Measurements from ENCODE around the gene CD200.

Gene CD200

GRCh38 chr3:112333002-112333380, at the start of gene CD200:
Gene CD200, plus strand, starts transcription at chr3:112333156. Its CDS starts 57 bp downstream, at chr3:112333213.
- peak; percentile 53 for DNase-seq

DNA sequence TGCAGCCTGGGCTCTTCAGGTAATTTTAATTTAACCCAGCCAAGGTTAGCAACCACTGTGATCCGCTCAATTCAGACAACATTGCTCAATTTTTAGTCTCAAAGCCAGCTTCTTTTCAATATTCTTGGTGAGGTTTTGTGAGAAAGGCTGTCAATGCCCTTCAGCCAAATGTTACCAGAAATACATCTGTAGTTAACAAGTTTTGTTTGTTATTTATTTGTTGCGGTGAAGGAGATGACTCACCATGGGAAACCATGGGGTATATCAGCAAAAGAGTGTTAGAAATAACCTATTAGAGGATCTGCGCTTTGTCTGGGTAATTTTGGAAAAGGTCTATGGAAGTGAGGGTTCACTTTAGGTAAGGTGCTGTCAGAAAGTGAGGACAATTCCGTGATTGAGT, 43.9 kb upstream of the CD200 start:
- no peak for DNase-seq

DNA sequence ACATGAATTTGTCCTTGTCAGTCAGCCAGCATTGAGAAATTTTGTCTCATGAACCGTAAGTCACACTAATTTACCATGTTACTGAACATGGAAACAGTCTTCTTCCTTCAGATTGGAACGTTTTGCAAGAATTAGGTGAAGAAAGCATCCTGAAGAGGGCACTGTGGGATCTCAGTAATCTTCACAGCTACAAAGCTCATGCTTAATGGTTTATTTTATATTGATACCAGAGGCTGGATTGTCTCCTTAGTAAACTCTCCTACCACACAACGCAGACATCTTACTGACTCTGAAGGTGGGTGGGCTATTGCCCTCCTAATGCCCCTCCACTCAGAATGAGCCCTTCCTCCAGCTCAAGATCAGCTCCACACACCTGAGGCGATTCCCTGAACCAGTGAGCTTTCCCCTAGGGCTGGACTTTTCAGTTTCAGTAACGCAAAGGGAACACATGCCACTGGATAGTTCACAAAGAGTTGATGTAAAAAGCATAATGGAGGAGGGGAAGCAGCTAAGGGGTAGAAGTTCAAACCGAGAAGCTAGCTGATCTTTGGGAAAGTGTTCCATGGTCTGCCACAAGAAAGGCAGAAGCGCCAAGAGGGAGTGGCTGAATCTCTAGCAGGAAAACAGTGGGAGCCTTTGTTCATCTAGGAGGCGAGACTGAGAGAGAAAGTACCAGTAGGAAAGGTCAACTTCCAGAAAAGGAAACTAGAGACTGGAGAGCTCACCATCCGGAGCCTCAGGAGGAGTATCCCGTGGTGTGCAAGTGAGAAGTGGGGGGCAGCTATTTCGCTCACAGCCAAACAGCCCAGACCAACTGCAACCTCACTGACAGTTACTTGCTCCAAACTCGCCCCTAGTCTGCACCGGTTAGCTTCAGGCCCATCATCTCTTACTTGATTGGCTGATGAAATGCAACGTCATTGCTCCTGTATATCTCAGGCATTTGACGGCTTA, 39.3 kb upstream of the CD200 start, which contains the start of gene SLC9C1:
Gene SLC9C1 (minus strand): TSS at position 849 of the 954 bp plus-strand sequence. CDS start 7,425 bp downstream, outside the sequence.
- peak; percentile 76 for DNase-seq

- DNase-seq, result no peak
Observed at GRCh38 chr3:112297714-112298113, 35.2 kb upstream of the CD200 start.

DNA sequence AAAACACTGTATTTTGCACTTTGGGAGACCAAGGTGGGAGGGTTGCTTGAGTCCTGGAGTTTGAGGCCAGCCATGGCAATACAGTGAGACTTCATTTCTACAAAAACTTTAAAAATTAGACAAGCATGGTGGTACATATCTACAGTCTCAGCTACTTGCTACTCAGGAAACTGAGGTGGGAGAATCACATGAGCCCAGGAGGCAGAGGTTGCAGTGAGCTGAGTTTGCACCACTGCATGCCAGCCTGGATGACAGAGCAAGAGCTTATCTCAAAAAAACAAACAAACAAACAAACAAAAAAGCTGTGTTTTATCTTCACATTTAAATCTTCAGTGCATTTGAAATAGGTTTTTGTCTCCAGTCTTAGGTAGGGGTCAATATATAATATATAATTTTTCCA, 34.2 kb upstream of the CD200 start:
- DNase-seq, result no peak

DNA sequence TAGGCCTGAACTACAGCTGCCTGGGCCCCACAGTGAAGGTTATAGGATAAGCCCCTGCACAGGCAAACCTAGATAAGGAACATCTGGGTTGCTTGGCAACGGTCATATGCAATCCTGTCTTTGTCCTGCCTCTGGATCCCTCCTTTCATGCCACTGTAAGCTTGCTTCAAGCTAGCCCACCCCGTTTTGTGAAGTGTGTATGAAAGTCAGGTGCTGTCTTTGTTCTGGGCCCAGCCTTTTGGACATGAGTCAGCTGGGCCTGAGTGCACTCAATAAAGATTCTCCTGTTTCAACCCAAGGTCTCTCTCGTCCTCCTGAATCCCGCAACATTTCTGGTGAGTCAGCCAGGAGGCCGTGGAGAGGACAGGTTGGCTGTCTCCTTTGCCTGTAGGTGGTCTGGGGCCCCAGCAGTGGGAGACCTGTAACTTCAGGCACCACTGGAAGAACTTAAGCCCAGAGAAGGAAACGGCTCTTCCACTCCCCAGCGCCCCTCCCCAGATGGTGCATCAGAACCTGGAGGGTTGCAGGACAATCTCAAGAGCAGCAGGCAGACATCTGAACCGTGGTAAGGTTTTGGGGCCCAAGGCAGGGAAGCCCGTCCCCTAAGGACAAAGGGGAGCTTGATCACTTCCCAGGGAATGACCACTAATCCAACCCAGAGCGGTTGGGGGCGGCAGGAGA, 30.7 kb upstream of the CD200 start:
- DNase-seq, result no peak

DNA sequence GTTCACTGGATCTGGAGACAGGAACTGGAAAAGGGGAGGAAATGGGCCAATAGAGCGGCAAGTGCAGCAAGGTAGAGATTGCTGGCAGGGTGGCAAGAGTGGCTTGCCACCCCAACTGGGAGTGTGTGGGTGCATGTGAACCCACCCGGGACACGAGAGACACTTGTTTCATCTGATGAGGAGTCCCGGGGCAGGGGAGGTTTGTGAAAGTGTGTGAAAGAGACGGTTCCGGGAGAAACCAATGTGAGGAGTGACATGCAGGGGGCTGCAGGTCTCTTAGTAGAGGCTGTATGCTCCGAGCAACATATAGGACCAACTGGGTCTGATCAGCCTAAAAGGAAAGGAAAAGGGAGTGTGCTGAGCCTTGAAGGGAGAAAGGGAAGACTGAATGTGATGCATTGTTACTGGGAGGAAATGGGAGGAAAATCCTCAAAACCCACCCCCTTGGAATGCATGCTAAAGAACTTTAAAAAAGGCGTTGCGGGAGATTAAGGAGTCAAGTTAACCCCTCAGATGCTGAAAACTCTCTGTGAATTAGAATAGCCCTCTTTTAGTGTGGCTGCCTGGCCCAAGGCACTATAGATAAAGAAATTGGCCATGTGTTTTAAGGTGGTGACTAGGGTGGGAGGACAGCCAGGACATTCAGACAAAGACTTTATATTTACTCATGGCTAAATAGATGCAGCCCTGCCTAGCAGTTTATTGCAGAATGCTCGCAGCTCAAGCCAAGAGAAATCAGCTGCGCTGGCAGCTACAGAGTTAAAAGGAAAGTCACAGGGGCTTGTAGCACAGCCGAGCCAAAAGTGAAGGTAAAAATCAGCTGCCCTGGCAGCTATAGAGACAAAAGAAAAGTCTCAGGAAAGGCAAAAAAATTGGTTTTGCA, 29.8 kb upstream of the CD200 start:
- no peak for DNase-seq

- DNase-seq, result no peak
Observed at GRCh38 chr3:112303764-112304325, 29.1 kb upstream of the CD200 start.

- no peak for DNase-seq
Observed at GRCh38 chr3:112304611-112305010, 28.3 kb upstream of the CD200 start.

DNA sequence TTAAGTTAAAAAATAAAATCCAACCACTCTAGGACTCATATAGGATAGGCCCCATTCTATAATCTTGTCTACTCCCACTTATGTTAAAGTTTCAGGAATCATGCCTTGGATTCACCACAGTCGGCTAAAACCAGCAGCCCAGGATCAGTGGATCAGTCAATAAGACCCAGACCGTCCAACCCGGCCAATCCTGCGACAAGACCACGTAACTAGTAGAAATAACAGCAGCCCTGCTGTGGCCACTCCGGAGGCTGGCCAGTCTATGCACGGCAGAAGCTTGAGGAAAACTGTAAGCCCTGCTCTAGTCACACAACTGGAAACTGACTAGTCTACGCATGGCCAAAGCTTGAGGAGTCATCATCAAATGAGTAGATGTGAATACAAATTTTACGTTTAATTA, 26.1 kb upstream of the CD200 start:
- DNase-seq, result no peak

DNA sequence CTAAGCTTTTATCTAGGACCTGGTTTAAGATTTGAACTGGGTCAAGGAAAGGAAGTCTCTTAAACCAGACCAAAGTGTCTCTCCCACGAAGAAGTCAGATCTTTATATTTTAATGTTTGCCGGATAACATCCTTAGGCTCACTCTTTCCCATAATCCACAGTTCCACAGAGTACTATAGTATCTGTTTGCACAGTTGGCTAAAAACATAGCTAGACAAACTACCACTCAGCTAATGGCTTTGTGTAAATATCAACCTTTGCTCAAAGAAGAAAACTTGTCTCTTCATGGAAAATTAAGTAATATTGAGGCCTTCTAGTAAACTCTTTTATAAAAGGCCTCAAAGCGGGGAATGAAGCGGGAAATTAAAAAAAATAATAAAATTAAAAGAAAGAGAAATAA, 25.4 kb upstream of the CD200 start:
- DNase-seq, result no peak

GRCh38 chr3:112308151-112308911, 24.6 kb upstream of the CD200 start:
- DNase-seq, result peak; percentile 21

- DNase-seq, result no peak
Observed at GRCh38 chr3:112314649-112315048, 18.3 kb upstream of the CD200 start.

- DNase-seq, result no peak
Observed at GRCh38 chr3:112315791-112316190, 17.2 kb upstream of the CD200 start.

GRCh38 chr3:112319516-112320276, 13.3 kb upstream of the CD200 start:
- DNase-seq, result no peak

- no peak for DNase-seq
Observed at GRCh38 chr3:112320691-112321090, 12.3 kb upstream of the CD200 start.

- DNase-seq, result no peak
Observed at GRCh38 chr3:112321867-112322652, 10.9 kb upstream of the CD200 start.

DNA sequence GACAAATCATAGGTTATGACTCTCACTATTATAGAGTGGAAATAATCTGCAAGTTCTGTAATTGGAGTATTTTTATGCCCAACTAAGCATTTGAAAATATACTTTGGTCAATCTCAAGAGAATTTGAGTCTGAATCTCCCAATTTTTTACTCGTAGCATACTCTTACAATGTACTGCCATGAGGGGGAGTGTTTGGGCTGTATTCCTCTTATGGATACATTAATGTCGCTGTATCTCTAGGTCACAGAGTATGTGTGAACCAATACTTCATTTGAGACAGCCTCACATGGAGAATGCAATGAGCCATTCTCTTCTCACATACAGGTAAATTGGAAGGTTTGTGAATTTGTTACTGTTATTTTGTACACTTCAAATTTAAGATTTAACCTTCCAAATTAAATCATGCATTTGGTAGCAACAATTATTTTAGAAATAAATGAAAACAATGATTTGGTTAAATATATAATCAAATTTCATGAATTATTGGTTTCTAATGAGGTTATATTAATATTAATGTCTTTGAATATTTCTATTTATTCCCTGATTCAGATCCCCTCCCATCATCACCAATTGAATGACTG, 5.5 kb upstream of the CD200 start:
- peak; percentile 69 for DNase-seq

GRCh38 chr3:112331851-112332250, 1.1 kb upstream of the CD200 start:
- no peak for DNase-seq
